22Rv1 (cell line): ENCODE results near the gene MSH6.

Experiments
- ZFX ChIP-seq: fragments of 450-650 bp; IDR thresholded peaks from 2 replicates; pipeline ENCODE4 v1.6.1; 2017; ENCODE audit warnings: antibody characterized with exemption, borderline replicate concordance
- TF ChIP-seq, protein P1 (sequence below): fragments of 450-650 bp; IDR thresholded peaks from 2 replicates; pipeline ENCODE4 v1.5.1; 2017; ENCODE audit warnings: mild to moderate bottlenecking

DNA sequence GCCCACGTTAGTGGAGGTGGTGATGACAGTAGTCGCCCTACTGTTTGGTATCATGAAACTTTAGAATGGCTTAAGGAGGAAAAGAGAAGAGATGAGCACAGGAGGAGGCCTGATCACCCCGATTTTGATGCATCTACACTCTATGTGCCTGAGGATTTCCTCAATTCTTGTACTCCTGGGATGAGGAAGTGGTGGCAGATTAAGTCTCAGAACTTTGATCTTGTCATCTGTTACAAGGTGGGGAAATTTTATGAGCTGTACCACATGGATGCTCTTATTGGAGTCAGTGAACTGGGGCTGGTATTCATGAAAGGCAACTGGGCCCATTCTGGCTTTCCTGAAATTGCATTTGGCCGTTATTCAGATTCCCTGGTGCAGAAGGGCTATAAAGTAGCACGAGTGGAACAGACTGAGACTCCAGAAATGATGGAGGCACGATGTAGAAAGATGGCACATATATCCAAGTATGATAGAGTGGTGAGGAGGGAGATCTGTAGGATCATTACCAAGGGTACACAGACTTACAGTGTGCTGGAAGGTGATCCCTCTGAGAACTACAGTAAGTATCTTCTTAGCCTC is 16.2 kb downstream of the MSH6 start:
- TF ChIP-seq, protein P1, sequence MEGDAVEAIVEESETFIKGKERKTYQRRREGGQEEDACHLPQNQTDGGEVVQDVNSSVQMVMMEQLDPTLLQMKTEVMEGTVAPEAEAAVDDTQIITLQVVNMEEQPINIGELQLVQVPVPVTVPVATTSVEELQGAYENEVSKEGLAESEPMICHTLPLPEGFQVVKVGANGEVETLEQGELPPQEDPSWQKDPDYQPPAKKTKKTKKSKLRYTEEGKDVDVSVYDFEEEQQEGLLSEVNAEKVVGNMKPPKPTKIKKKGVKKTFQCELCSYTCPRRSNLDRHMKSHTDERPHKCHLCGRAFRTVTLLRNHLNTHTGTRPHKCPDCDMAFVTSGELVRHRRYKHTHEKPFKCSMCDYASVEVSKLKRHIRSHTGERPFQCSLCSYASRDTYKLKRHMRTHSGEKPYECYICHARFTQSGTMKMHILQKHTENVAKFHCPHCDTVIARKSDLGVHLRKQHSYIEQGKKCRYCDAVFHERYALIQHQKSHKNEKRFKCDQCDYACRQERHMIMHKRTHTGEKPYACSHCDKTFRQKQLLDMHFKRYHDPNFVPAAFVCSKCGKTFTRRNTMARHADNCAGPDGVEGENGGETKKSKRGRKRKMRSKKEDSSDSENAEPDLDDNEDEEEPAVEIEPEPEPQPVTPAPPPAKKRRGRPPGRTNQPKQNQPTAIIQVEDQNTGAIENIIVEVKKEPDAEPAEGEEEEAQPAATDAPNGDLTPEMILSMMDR, result no peak
- TF ChIP-seq ZFX, result no peak
